GM20000 (cell line): ENCODE data around the gene PARP14.
"Not testable (repeated sequence)": the region's sequence is repeated elsewhere in the genome, so short reads cannot be mapped to it uniquely, and the experiment has no call there.

Experiments used
- DNase-seq: peaks from one replicate; pipeline ENCODE4 v3.0.0; 2012; ENCODE audit warnings: low spot score
- TF ChIP-seq, protein P1 (sequence below): IDR thresholded peaks from 2 replicates; pipeline ENCODE4 v1.5.1; 2012; ENCODE audit warnings: mild to moderate bottlenecking, control low read depth; ENCODE audit errors: extremely low read depth, missing control alignments

PARP14 gene

GRCh38 chr3:122719273-122719921, 38.8 kb downstream of the PARP14 start:
- TF ChIP-seq, protein P1, sequence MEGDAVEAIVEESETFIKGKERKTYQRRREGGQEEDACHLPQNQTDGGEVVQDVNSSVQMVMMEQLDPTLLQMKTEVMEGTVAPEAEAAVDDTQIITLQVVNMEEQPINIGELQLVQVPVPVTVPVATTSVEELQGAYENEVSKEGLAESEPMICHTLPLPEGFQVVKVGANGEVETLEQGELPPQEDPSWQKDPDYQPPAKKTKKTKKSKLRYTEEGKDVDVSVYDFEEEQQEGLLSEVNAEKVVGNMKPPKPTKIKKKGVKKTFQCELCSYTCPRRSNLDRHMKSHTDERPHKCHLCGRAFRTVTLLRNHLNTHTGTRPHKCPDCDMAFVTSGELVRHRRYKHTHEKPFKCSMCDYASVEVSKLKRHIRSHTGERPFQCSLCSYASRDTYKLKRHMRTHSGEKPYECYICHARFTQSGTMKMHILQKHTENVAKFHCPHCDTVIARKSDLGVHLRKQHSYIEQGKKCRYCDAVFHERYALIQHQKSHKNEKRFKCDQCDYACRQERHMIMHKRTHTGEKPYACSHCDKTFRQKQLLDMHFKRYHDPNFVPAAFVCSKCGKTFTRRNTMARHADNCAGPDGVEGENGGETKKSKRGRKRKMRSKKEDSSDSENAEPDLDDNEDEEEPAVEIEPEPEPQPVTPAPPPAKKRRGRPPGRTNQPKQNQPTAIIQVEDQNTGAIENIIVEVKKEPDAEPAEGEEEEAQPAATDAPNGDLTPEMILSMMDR = no peak
- DNase-seq = no peak

- DNase-seq = no peak
- TF ChIP-seq, protein P1 = no peak
Observed at GRCh38 chr3:122725106-122725505, 44.5 kb downstream of the PARP14 start.

DNA sequence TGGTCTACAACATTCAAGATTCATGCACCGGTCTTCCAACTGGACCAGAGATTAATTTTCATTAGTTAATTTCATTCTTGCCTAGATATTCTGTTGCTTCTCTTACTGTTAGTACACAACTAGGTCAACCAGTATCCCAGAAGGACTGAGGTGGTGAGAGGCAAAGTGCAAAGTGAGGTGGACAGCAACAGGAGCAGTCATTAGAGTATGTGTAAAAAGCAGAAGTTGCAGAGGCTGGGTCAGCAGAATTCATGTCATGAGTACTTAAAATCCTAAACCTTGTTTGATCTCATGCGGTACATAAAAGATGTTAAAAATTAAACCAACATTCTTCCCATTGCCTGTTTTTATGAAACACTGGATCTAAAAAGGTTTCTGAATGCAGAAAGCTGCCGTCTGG, 46.7 kb downstream of the PARP14 start:
- TF ChIP-seq, protein P1 = no peak
- no peak for DNase-seq

DNA sequence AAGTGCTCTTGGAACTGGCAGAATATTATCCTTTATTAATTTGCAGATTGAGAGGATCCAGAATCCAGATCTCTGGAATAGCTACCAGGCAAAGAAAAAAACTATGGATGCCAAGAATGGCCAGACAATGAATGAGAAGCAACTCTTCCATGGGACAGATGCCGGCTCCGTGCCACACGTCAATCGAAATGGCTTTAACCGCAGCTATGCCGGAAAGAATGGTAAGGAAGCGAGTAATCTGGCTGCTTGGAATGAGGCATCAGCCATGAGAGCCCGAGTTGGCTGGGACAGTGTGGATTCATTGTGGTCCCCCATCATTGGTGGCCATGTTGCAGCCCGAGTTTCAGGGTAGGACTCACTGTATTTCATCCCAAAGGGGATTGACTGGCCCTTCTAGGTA, 47.1 kb downstream of the PARP14 start:
- no peak for DNase-seq
- TF ChIP-seq, protein P1 = no peak

GRCh38 chr3:122728186-122728585, 47.5 kb downstream of the PARP14 start:
- DNase-seq = no peak
- TF ChIP-seq, protein P1 = no peak

DNA sequence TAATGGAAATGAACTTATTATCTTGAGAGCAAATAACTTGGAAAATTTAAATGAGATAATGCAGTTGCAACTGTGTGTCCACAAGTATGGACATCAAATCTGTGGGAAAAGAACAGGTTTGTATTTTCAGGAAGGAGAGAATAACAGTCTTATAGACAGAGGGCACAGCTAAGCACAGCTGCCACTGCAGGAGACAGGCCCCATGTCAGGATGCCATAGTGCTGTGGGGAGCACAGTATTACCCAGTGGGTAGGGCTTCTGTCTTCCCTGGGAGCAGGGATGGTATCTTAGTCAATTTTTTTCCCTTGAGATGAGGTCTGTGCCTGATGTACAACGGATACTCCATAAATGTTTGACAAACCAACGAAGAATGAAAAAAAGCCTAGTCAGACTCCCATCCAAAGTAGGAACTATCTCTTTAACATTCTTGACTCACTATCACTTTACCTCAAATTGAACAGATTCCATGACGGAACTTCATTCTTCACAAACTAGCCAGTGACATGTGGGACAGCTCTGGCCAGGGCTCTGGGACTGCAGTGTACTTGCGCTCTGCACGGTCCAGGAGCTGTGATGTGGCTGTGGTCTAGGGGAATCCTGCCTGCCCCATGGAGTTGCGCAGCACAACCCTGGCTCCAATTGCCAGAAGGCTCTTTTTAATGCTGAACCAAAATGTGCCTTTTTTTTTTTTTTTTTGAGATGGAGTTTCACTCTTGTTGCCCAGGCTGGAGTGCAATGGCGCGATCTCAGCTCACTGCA, 48.3 kb downstream of the PARP14 start:
- TF ChIP-seq, protein P1 = no peak
- no peak for DNase-seq

- DNase-seq = no peak
- TF ChIP-seq, protein P1 = no peak
Observed at GRCh38 chr3:122730240-122730639, 49.6 kb downstream of the PARP14 start.

- not testable (repeated sequence) for DNase-seq
Observed at GRCh38 chr3:122732682-122733525, 52.3 kb downstream of the PARP14 start.
